Activated B cell treated with CpG ODN at 0.5 μM for 24 hours (primary cell): ENCODE data around the gene LDLRAD4. TPM values are rescaled to one million over a fixed set of nuclear protein-coding genes. Genes with fewer than 3 reads are reported as not detected.

ENCODE experiments used
- ATAC-seq: fragments of 200-7000 bp; cut with Tn5 transposase; one replicate; pipeline ENCODE4 v1.10.0; 2021; ENCODE audit warnings: low read depth, mild to moderate bottlenecking, moderate library complexity
- CTCF ChIA-PET: fragments of 350-600 bp; sonication (Branson Sonifier 250); formaldehyde crosslinking; loops from one replicate; lab custom pipeline; 2021; ENCODE audit warnings: antibody characterized with exemption; lab: Charles Lee
- POLR2A ChIA-PET: fragments of 350-600 bp; sonication (Branson Sonifier 250); formaldehyde crosslinking; loops from one replicate; lab custom pipeline; 2021; ENCODE audit warnings: antibody characterized with exemption; lab: Charles Lee
- DNase-seq: peaks from one replicate; pipeline ENCODE4 v3.0.0; 2022
- H3K27ac Mint-ChIP-seq: one replicate; pipeline ENCODE4 v1.8.0; 2020; ENCODE audit warnings: mixed read lengths
- H3K27me3 Mint-ChIP-seq: one replicate; pipeline ENCODE4 v1.8.0; 2021; ENCODE audit warnings: mixed read lengths
- H3K36me3 Mint-ChIP-seq: one replicate; pipeline ENCODE4 v1.8.0; 2021; ENCODE audit warnings: low read depth, mixed read lengths
- H3K4me1 Mint-ChIP-seq: one replicate; pipeline ENCODE4 v1.8.0; 2021; ENCODE audit warnings: mixed read lengths
- H3K4me3 Mint-ChIP-seq: one replicate; pipeline ENCODE4 v1.8.0; 2020; ENCODE audit warnings: mild to moderate bottlenecking, mixed read lengths
- H3K9me3 Mint-ChIP-seq: one replicate; pipeline ENCODE4 v1.8.0; 2020; ENCODE audit warnings: mixed read lengths
- CTCF ChIP-seq: fragments of 200-600 bp; IDR thresholded peaks from one replicate; pipeline ENCODE4 v1.8.0; 2022; ENCODE audit warnings: antibody characterized with exemption, mild to moderate bottlenecking
- intact Hi-C: fragments of 100-400 bp; cut with micrococcal nuclease; formaldehyde crosslinking; loops from one replicate; pipeline ENCODE4 v1.15.1; 2024
- total RNA-seq: library from RNA; stranded (reverse); gene quantifications from 2 replicates; pipeline ENCODE4 v1.2.3, GENCODE V29; 2022

LDLRAD4 gene
- total RNA-seq, 1 donor from 2014 or later, result 66.9 TPM

GRCh38 chr18:13422541-13423147 is 204.1 kb downstream of the LDLRAD4 start:
- Mint-ChIP-seq H3K27ac (no peak overlapping the region), H3K4me1 (no peaks in the 10 kb centered on the region), H3K36me3 (no peaks in the 10 kb centered on the region), H3K9me3 (no peaks in the 10 kb centered on the region), H3K4me3 (no peak overlapping the region), H3K27me3 (peaks cover 3% of the 10 kb centered on the region)
- POLR2A ChIA-PET, result no interaction called here
- ATAC-seq, result no peak
- no peak for DNase-seq
- CTCF ChIA-PET, result no interaction called here
- intact Hi-C loops, result no loop called here
- TF ChIP-seq CTCF, result no peak

GRCh38 chr18:13423352-13423751 is 204.8 kb downstream of the LDLRAD4 start:
- no peak overlapping the region for H3K27ac Mint-ChIP-seq

GRCh38 chr18:13424363-13424762 is 205.8 kb downstream of the LDLRAD4 start:
- no peak overlapping the region for H3K27ac Mint-ChIP-seq
- H3K9me3 Mint-ChIP-seq, result no peaks in the 10 kb centered on the region
- H3K36me3 Mint-ChIP-seq, result no peaks in the 10 kb centered on the region
- ATAC-seq (no peak), DNase-seq (no peak)
- TF ChIP-seq CTCF, result no peak
- intact Hi-C loops, result no loop called here
- peaks cover 3% of the 10 kb centered on the region for H3K27me3 Mint-ChIP-seq
- no peaks in the 10 kb centered on the region for H3K4me1 Mint-ChIP-seq
- ChIA-PET POLR2A (no interaction called here), CTCF (no interaction called here)
- H3K4me3 Mint-ChIP-seq, result no peak overlapping the region

More at GRCh38 chr18:13423352-13423751, 204.8 kb downstream of the LDLRAD4 start:
- Mint-ChIP-seq H3K27me3 (peaks cover 3% of the 10 kb centered on the region), H3K9me3 (no peaks in the 10 kb centered on the region), H3K4me3 (no peak overlapping the region), H3K36me3 (no peaks in the 10 kb centered on the region), H3K4me1 (no peaks in the 10 kb centered on the region)
- POLR2A ChIA-PET, result no interaction called here
- CTCF ChIA-PET, result no interaction called here
- no peak for DNase-seq
- intact Hi-C loops, result no loop called here
- ATAC-seq, result no peak
- no peak for TF ChIP-seq CTCF

GRCh38 chr18:13425357-13426091 is 207.0 kb downstream of the LDLRAD4 start:
- no peak for ATAC-seq
- no peak overlapping the region for H3K4me3 Mint-ChIP-seq
- POLR2A ChIA-PET, result no interaction called here
- TF ChIP-seq CTCF, result no peak
- intact Hi-C loops, result no loop called here
- DNase-seq, result no peak
- H3K4me1 Mint-ChIP-seq, result no peaks in the 10 kb centered on the region
- CTCF ChIA-PET, result no interaction called here
- H3K9me3 Mint-ChIP-seq, result no peaks in the 10 kb centered on the region
- no peaks in the 10 kb centered on the region for H3K36me3 Mint-ChIP-seq
- H3K27me3 Mint-ChIP-seq, result peaks cover 3% of the 10 kb centered on the region
- H3K27ac Mint-ChIP-seq, result no peak overlapping the region

GRCh38 chr18:13427354-13427753 is 208.8 kb downstream of the LDLRAD4 start:
- CTCF ChIA-PET, result no interaction called here
- no peak for TF ChIP-seq CTCF
- H3K27ac Mint-ChIP-seq, result no peak overlapping the region
- no peaks in the 10 kb centered on the region for H3K9me3 Mint-ChIP-seq
- DNase-seq, result no peak
- intact Hi-C loops, result no loop called here
- POLR2A ChIA-PET, result no interaction called here
- H3K36me3 Mint-ChIP-seq, result no peaks in the 10 kb centered on the region
- no peaks in the 10 kb centered on the region for H3K4me1 Mint-ChIP-seq
- no peak overlapping the region for H3K4me3 Mint-ChIP-seq
- H3K27me3 Mint-ChIP-seq, result peaks cover 3% of the 10 kb centered on the region
- ATAC-seq, result no peak
